ENCODE data around the gene DAD1. TPM values are rescaled to one million over a fixed set of nuclear protein-coding genes. Genes with fewer than 3 reads are reported as not detected.

The DAD1 gene
- total RNA-seq, 1 experiment from 2014 or later, result 459 TPM

- Histone ChIP-seq H3K4me1 (ENCODE audit: low read length) (no peaks in the 10 kb centered on the region), H3K9ac (ENCODE audit: low read length) (no peak overlapping the region), H3K9me3 (ENCODE audit: low read length) (no peaks in the 10 kb centered on the region), H3K27me3 (ENCODE audit: low read length) (no peaks in the 10 kb centered on the region), H3K4me3 (ENCODE audit: low read length) (no peak overlapping the region), H3K36me3 (ENCODE audit: insufficient read depth, low read length) (no peaks in the 10 kb centered on the region), H3K79me2 (ENCODE audit: low read length) (no peaks in the 10 kb centered on the region), H3K4me2 (ENCODE audit: low read depth, low read length, poor library complexity, severe bottlenecking) (no peak overlapping the region), H3K9me2 (replicated peaks; ENCODE audit: insufficient read depth, low read length) (no peaks in the 10 kb centered on the region), H3K27ac (ENCODE audit: low read length) (no peak overlapping the region), H2AFZ (ENCODE audit: low read length) (no peak overlapping the region), H4K20me1 (ENCODE audit: insufficient read depth, low read depth, low read length) (no peaks in the 10 kb centered on the region)
- no peak for DNase-seq
Observed at GRCh38 chr14:22606380-22606779, 17.4 kb upstream of the DAD1 start.

- no peak for DNase-seq
- H3K4me2 ChIP-seq (ENCODE audit: low read depth, low read length, poor library complexity, severe bottlenecking), result no peak overlapping the region
- no peak overlapping the region for H3K27ac ChIP-seq (ENCODE audit: low read length)
- H3K36me3 ChIP-seq (ENCODE audit: insufficient read depth, low read length), result no peaks in the 10 kb centered on the region
- H3K79me2 ChIP-seq (ENCODE audit: low read length), result no peaks in the 10 kb centered on the region
- H3K9me2 ChIP-seq (replicated peaks; ENCODE audit: insufficient read depth, low read length), result no peaks in the 10 kb centered on the region
- no peaks in the 10 kb centered on the region for H3K27me3 ChIP-seq (ENCODE audit: low read length)
- H3K9me3 ChIP-seq (ENCODE audit: low read length), result no peaks in the 10 kb centered on the region
- no peak overlapping the region for H3K9ac ChIP-seq (ENCODE audit: low read length)
- no peak overlapping the region for H2AFZ ChIP-seq (ENCODE audit: low read length)
- no peaks in the 10 kb centered on the region for H4K20me1 ChIP-seq (ENCODE audit: insufficient read depth, low read depth, low read length)
- H3K4me3 ChIP-seq (ENCODE audit: low read length), result no peak overlapping the region
- H3K4me1 ChIP-seq (ENCODE audit: low read length), result peaks cover 24% of the 10 kb centered on the region
Observed at GRCh38 chr14:22602862-22603261, 13.8 kb upstream of the DAD1 start.

DNA sequence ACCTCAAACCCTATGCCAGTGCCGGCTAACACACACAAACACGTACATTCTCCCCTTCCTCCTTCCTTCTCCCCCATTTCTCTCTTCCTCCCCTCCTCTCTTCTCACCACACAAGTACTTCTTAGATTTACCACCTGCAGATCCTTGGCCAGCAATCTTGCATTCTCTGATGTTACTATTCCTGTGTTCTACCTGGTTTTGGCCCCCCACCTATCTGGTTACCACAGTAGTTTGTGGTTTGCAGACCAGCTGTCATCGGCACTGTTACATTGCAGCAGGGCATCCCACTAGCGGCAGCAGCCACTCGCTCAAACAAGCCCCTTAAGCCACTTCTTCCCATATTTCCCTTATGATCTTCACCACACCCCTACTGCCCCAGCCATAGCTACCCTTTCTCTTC is 13.0 kb upstream of the DAD1 start:
- Histone ChIP-seq H3K36me3 (ENCODE audit: insufficient read depth, low read length) (no peaks in the 10 kb centered on the region), H3K4me3 (ENCODE audit: low read length) (no peak overlapping the region)
- no peak for DNase-seq

GRCh38 chr14:22601456-22601855 is 12.4 kb upstream of the DAD1 start:
- Histone ChIP-seq H3K9me3 (ENCODE audit: low read length) (no peaks in the 10 kb centered on the region), H3K36me3 (ENCODE audit: insufficient read depth, low read length) (no peaks in the 10 kb centered on the region), H3K4me2 (ENCODE audit: low read depth, low read length, poor library complexity, severe bottlenecking) (no peak overlapping the region), H3K27me3 (ENCODE audit: low read length) (no peaks in the 10 kb centered on the region), H3K9me2 (replicated peaks; ENCODE audit: insufficient read depth, low read length) (no peaks in the 10 kb centered on the region), H3K4me1 (ENCODE audit: low read length) (peaks cover 31% of the 10 kb centered on the region), H3K79me2 (ENCODE audit: low read length) (no peaks in the 10 kb centered on the region), H3K4me3 (ENCODE audit: low read length) (no peak overlapping the region), H3K27ac (ENCODE audit: low read length) (no peak overlapping the region), H3K9ac (ENCODE audit: low read length) (no peak overlapping the region), H2AFZ (ENCODE audit: low read length) (no peak overlapping the region), H4K20me1 (ENCODE audit: insufficient read depth, low read depth, low read length) (no peaks in the 10 kb centered on the region)
- no peak for DNase-seq

More for the DNA sequence above, 13.0 kb upstream of the DAD1 start:
- Histone ChIP-seq H2AFZ (ENCODE audit: low read length) (no peak overlapping the region), H3K79me2 (ENCODE audit: low read length) (no peaks in the 10 kb centered on the region), H3K4me1 (ENCODE audit: low read length) (peaks cover 31% of the 10 kb centered on the region), H3K27ac (ENCODE audit: low read length) (no peak overlapping the region), H3K4me2 (ENCODE audit: low read depth, low read length, poor library complexity, severe bottlenecking) (no peak overlapping the region), H3K27me3 (ENCODE audit: low read length) (no peaks in the 10 kb centered on the region), H3K9ac (ENCODE audit: low read length) (no peak overlapping the region), H3K9me3 (ENCODE audit: low read length) (no peaks in the 10 kb centered on the region), H4K20me1 (ENCODE audit: insufficient read depth, low read depth, low read length) (no peaks in the 10 kb centered on the region), H3K9me2 (replicated peaks; ENCODE audit: insufficient read depth, low read length) (no peaks in the 10 kb centered on the region)

- no peak overlapping the region for H3K27ac ChIP-seq (ENCODE audit: low read length)
- H3K4me3 ChIP-seq (ENCODE audit: low read length), result no peak overlapping the region
Observed at GRCh38 chr14:22600027-22600426, 11.0 kb upstream of the DAD1 start.

GRCh38 chr14:22599349-22599748 is 10.3 kb upstream of the DAD1 start:
- Histone ChIP-seq H3K4me3 (ENCODE audit: low read length) (peak overlapping the region; percentile 83; the same call in 1 of the 2 replicates), H3K9me3 (ENCODE audit: low read length) (no peaks in the 10 kb centered on the region), H3K4me2 (ENCODE audit: low read depth, low read length, poor library complexity, severe bottlenecking) (peak overlapping the region; percentile 95), H3K9ac (ENCODE audit: low read length) (peak overlapping the region; percentile 80), H3K27ac (ENCODE audit: low read length) (no peak overlapping the region), H3K4me1 (ENCODE audit: low read length) (peaks cover 31% of the 10 kb centered on the region), H4K20me1 (ENCODE audit: insufficient read depth, low read depth, low read length) (no peaks in the 10 kb centered on the region), H3K9me2 (replicated peaks; ENCODE audit: insufficient read depth, low read length) (no peaks in the 10 kb centered on the region), H2AFZ (ENCODE audit: low read length) (no peak overlapping the region), H3K79me2 (ENCODE audit: low read length) (no peaks in the 10 kb centered on the region), H3K27me3 (ENCODE audit: low read length) (no peaks in the 10 kb centered on the region), H3K36me3 (ENCODE audit: insufficient read depth, low read length) (no peaks in the 10 kb centered on the region)
- DNase-seq, result no peak

More at GRCh38 chr14:22600027-22600426, 11.0 kb upstream of the DAD1 start:
- no peaks in the 10 kb centered on the region for H4K20me1 ChIP-seq (ENCODE audit: insufficient read depth, low read depth, low read length)
- peaks cover 31% of the 10 kb centered on the region for H3K4me1 ChIP-seq (ENCODE audit: low read length)
- no peaks in the 10 kb centered on the region for H3K9me3 ChIP-seq (ENCODE audit: low read length)
- no peak overlapping the region for H2AFZ ChIP-seq (ENCODE audit: low read length)
- H3K9me2 ChIP-seq (replicated peaks; ENCODE audit: insufficient read depth, low read length), result no peaks in the 10 kb centered on the region
- DNase-seq, result peak; percentile 63
- H3K4me2 ChIP-seq (ENCODE audit: low read depth, low read length, poor library complexity, severe bottlenecking), result peak overlapping the region; percentile 95
- H3K79me2 ChIP-seq (ENCODE audit: low read length), result no peaks in the 10 kb centered on the region
- H3K27me3 ChIP-seq (ENCODE audit: low read length), result no peaks in the 10 kb centered on the region
- H3K36me3 ChIP-seq (ENCODE audit: insufficient read depth, low read length), result no peaks in the 10 kb centered on the region
- no peak overlapping the region for H3K9ac ChIP-seq (ENCODE audit: low read length)

DNA sequence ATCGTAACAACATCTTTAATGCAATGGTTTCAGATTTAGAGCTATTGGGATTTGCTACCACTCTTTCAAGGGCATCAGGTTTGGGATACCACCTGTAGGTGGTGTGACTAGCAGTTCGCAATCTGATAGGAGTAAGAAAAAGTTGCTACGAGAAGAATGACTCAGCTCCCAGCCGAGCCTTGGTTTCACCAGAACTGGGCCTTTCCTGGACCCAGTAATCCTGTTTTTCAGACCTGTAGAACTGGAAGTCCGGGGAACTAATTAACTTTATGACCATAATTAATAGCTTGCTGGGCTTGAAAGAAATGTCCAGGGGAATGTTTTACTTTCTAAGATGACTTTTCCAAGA is 9.8 kb upstream of the DAD1 start:
- Histone ChIP-seq H2AFZ (ENCODE audit: low read length) (peak overlapping the region; percentile 92), H3K9ac (ENCODE audit: low read length) (peak overlapping the region; percentile 80), H3K4me2 (ENCODE audit: low read depth, low read length, poor library complexity, severe bottlenecking) (peak overlapping the region; percentile 95), H3K27ac (ENCODE audit: low read length) (no peak overlapping the region), H4K20me1 (ENCODE audit: insufficient read depth, low read depth, low read length) (no peaks in the 10 kb centered on the region), H3K36me3 (ENCODE audit: insufficient read depth, low read length) (no peaks in the 10 kb centered on the region), H3K79me2 (ENCODE audit: low read length) (no peaks in the 10 kb centered on the region), H3K4me3 (ENCODE audit: low read length) (peak overlapping the region; percentile 83), H3K4me1 (ENCODE audit: low read length) (peaks cover 31% of the 10 kb centered on the region), H3K9me2 (replicated peaks; ENCODE audit: insufficient read depth, low read length) (no peaks in the 10 kb centered on the region), H3K9me3 (ENCODE audit: low read length) (no peaks in the 10 kb centered on the region), H3K27me3 (ENCODE audit: low read length) (no peaks in the 10 kb centered on the region)
- DNase-seq, result peak; percentile 54

DNA sequence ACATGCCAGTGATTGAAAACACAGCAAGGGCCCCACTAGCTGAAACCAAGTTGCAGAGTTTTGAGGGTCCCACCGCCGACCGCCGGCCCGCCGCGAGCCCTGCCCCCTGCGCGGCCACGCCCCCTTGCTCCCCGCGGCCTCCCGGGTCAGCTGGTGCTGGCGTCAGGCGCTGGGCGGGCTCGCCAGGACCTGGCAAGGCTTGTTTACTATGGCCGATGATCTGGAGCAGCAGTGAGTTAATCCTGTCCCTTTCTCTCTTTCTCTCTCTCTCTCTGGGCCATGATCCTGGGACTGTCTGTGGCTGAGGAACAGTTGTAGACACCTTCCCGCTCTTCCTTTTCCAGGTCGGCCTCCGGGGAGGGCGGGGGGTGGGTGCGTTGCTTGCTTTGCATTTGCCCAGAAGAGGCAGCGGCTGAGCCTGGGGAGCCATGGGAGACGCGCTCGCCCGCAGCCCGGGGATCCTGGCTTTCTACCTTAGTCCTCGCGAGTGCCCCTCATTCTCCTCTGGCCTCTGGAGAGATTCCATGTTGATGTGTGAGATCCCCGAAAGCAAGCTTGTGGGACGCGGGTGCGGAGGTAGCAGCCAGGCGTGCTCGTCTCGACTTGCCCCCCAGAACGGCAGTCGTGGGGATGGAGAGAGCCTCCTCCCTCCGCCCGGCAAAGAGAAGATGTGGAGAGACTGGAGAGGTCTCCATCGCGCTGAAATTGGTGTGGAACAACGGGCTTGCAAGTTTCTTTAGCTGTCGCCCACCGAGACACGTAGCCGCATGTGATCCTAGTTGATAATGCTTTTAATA is 9.3 kb upstream of the DAD1 start, which contains the start of gene ABHD4:
Gene ABHD4 (plus strand): TSS at position 202 of the 797 bp plus-strand sequence. CDS start 7 bp downstream, at position 209.
- H3K9me2 ChIP-seq (replicated peaks; ENCODE audit: insufficient read depth, low read length), result no peaks in the 10 kb centered on the region
- no peaks in the 10 kb centered on the region for H4K20me1 ChIP-seq (ENCODE audit: insufficient read depth, low read depth, low read length)
- no peaks in the 10 kb centered on the region for H3K36me3 ChIP-seq (ENCODE audit: insufficient read depth, low read length)
- DNase-seq, result peak; percentile 85
- peaks cover 35% of the 10 kb centered on the region for H3K4me1 ChIP-seq (ENCODE audit: low read length)
- peak within 1 kb of the TSS; percentile 80 for H3K9ac ChIP-seq (ENCODE audit: low read length)
- H3K4me2 ChIP-seq (ENCODE audit: low read depth, low read length, poor library complexity, severe bottlenecking), result peak within 1 kb of the TSS; percentile 95
- no peak within 1 kb of the TSS for H3K27ac ChIP-seq (ENCODE audit: low read length)
- H3K79me2 ChIP-seq (ENCODE audit: low read length), result no peaks in the 10 kb centered on the region
- no peaks in the 10 kb centered on the region for H3K9me3 ChIP-seq (ENCODE audit: low read length)
- H3K4me3 ChIP-seq (ENCODE audit: low read length), result peak within 1 kb of the TSS; percentile 83
- H3K27me3 ChIP-seq (ENCODE audit: low read length), result no peaks in the 10 kb centered on the region
- peak within 1 kb of the TSS; percentile 92 for H2AFZ ChIP-seq (ENCODE audit: low read length)

All from Karpas-422 (cell line).